IMR-90 (cell line): ENCODE measurements around the gene FAM199X.

Experiments
- BHLHE40 ChIP-seq: fragments of 150-350 bp; IDR thresholded peaks from 2 replicates; pipeline ENCODE4 v1.6.1; 2016; ENCODE audit warnings: mild to moderate bottlenecking, low read depth, low read length
- CEBPB ChIP-seq: IDR thresholded peaks from 2 replicates; pipeline ENCODE4 v1.6.1; 2012; ENCODE audit warnings: low read depth, low read length, improper control_type of control experiment
- CTCF ChIP-seq: conservative IDR thresholded peaks from 2 replicates; pipeline ENCODE4 v1.5.1; 2012; ENCODE audit warnings: mild to moderate bottlenecking, low read depth, low read length, improper control_type of control experiment
- ELK1 ChIP-seq: fragments of 150-350 bp; IDR thresholded peaks from 2 replicates; pipeline ENCODE4 v1.6.1; 2016; ENCODE audit warnings: low read depth, mild to moderate bottlenecking, low read length, moderate library complexity, borderline replicate concordance
- FOS ChIP-seq: fragments of 150-350 bp; IDR thresholded peaks from 2 replicates; pipeline ENCODE4 v1.6.1; 2016; ENCODE audit warnings: low read depth, low read length
- MAZ ChIP-seq: IDR thresholded peaks from 2 replicates; pipeline ENCODE4 v1.6.1; 2012; ENCODE audit warnings: low read depth, mild to moderate bottlenecking, low read length, improper control_type of control experiment, moderate library complexity, borderline replicate concordance
- MXI1 ChIP-seq: IDR thresholded peaks from 2 replicates; pipeline ENCODE4 v1.6.1; 2012; ENCODE audit warnings: low read depth, mild to moderate bottlenecking, low read length, moderate library complexity, borderline replicate concordance
- POLR2A ChIP-seq: IDR thresholded peaks from 2 replicates; pipeline ENCODE4 v1.6.1; 2012; ENCODE audit warnings: mild to moderate bottlenecking, low read depth, low read length
- RFX5 ChIP-seq: IDR thresholded peaks from 2 replicates; pipeline ENCODE4 v1.8.0; 2012; ENCODE audit warnings: low read depth, mild to moderate bottlenecking, low read length, moderate library complexity
- SMC3 ChIP-seq: fragments of 150-350 bp; IDR thresholded peaks from 2 replicates; pipeline ENCODE4 v1.6.1; 2016; ENCODE audit warnings: low read depth, mild to moderate bottlenecking, antibody characterized with exemption, low read length, moderate library complexity

- TF ChIP-seq RFX5, result no peak
- TF ChIP-seq CTCF, result peak; percentile 77
- 0 out of 2 replicates have a peak, but pooled peaks have one; percentile 24 for TF ChIP-seq MAZ
- TF ChIP-seq CEBPB, result no peak
- TF ChIP-seq FOS, result no peak
- TF ChIP-seq BHLHE40, result no peak
- no peak for TF ChIP-seq MXI1
- TF ChIP-seq POLR2A, result no peak
- peak; percentile 63 for TF ChIP-seq SMC3
- no peak for TF ChIP-seq ELK1
Measured at GRCh38 chrX:104136241-104137019, 29.8 kb upstream of the FAM199X start.
